ENCODE measurements around the gene TANC1.

DNA sequence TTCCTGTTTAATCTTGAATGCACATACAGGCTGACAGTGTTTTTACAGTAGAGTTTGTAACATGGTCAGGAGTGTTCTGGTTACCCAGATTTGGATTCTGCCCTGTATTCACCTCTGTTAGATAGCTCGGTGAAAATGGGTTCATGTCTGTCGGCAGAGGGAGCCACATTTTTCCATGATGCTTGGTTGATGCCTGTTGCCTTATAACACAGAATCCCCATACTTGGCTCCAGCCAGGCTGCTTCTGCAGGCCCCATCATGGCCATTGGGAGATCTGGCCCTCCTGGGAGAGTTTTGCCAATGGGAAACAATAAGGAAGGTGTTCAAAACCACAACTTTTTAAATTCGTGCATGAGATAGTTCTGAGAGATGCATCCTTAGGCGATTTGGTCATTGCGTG, 240.0 kb downstream of the TANC1 start:
- TF ChIP-seq, protein P1, sequence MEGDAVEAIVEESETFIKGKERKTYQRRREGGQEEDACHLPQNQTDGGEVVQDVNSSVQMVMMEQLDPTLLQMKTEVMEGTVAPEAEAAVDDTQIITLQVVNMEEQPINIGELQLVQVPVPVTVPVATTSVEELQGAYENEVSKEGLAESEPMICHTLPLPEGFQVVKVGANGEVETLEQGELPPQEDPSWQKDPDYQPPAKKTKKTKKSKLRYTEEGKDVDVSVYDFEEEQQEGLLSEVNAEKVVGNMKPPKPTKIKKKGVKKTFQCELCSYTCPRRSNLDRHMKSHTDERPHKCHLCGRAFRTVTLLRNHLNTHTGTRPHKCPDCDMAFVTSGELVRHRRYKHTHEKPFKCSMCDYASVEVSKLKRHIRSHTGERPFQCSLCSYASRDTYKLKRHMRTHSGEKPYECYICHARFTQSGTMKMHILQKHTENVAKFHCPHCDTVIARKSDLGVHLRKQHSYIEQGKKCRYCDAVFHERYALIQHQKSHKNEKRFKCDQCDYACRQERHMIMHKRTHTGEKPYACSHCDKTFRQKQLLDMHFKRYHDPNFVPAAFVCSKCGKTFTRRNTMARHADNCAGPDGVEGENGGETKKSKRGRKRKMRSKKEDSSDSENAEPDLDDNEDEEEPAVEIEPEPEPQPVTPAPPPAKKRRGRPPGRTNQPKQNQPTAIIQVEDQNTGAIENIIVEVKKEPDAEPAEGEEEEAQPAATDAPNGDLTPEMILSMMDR (IDR thresholded peaks at IDR 0.05; ENCODE audit: borderline replicate concordance, extremely low read depth, low read length, poor library complexity, severe bottlenecking): no peak
- no peak for TF ChIP-seq EZH2 (IDR thresholded peaks at IDR 0.05; ENCODE audit: borderline replicate concordance, low read depth, low read length, severe bottlenecking)

All from DND-41 (cell line).